Neural progenitor cell (in vitro differentiated cells): ENCODE results near the gene GADL1.

Experiments
- CTCF ChIP-seq: fragments of 200-600 bp; sonication (generic); IDR thresholded peaks from 2 replicates; pipeline ENCODE4 v1.5.1; 2017; ENCODE audit warnings: antibody characterized with exemption, mild to moderate bottlenecking
- EZH2 ChIP-seq: fragments of 200-600 bp; sonication (generic); IDR thresholded peaks from 2 replicates; pipeline ENCODE4 v1.6.1; 2017; ENCODE audit warnings: antibody characterized with exemption, mild to moderate bottlenecking, moderate library complexity

- TF ChIP-seq EZH2 (no peak), CTCF (no peak)
These were observed 160.8 kb downstream of the GADL1 start for GRCh38 chr3:30733696-30734095.
